Naive thymus-derived CD8-positive, alpha-beta T cell (primary cell): ENCODE measurements around the gene CDC42EP5. TPM values are rescaled to one million over a fixed set of nuclear protein-coding genes. Genes with fewer than 3 reads are reported as not detected.

Experiments
- ATAC-seq, 2 donors: fragments of 150-1000 bp; cut with Tn5 transposase in 1 of 2; sonication (Bioruptor Pico), chemical (Tn5 transposase) in 1 of 2; 1 replicate in 1 of 2; 2 replicates in 1 of 2; pipeline ENCODE4 v1.10.0; 2021; ENCODE audit warnings: mild to moderate bottlenecking in 2 of 2, moderate library complexity in 2 of 2
- POLR2A ChIA-PET: fragments of 350-600 bp; sonication (Branson Sonifier 250); formaldehyde crosslinking; loops from one replicate; lab custom pipeline; 2021; ENCODE audit warnings: antibody characterized with exemption; lab: Charles Lee
- DNase-seq, 10 donors: peaks; one replicate each; pipeline versions ENCODE4 v3.0.0 to v3.0.0-alpha.2; 2020 to 2022
- H3K27ac Mint-ChIP-seq, 10 donors: one replicate each; pipeline ENCODE4 v1.8.0; 2020 to 2022; ENCODE audit warnings: mild to moderate bottlenecking in 10 of 10, mixed read lengths in 10 of 10, moderate library complexity in 4 of 10, inconsistent platforms in 1 of 10
- H3K27me3 Mint-ChIP-seq, 5 donors: one replicate each; pipeline ENCODE4 v1.8.0; 2021 to 2022; ENCODE audit warnings: mixed read lengths in 5 of 5
- H3K36me3 Mint-ChIP-seq, 3 donors: one replicate each; pipeline ENCODE4 v1.8.0; 2020 to 2022; ENCODE audit warnings: mixed read lengths in 3 of 3, mild to moderate bottlenecking in 2 of 3, inconsistent platforms in 1 of 3
- H3K4me1 Mint-ChIP-seq, 4 donors: one replicate each; pipeline ENCODE4 v1.8.0; 2021 to 2022; ENCODE audit warnings: mixed read lengths in 4 of 4
- H3K4me3 Mint-ChIP-seq, 10 donors: one replicate each; pipeline ENCODE4 v1.8.0; 2020 to 2022; ENCODE audit warnings: mild to moderate bottlenecking in 10 of 10, mixed read lengths in 10 of 10, moderate library complexity in 6 of 10, inconsistent platforms in 1 of 10
- H3K9me3 Mint-ChIP-seq, 9 donors: one replicate each; pipeline ENCODE4 v1.8.0; 2020 to 2022; ENCODE audit warnings: mixed read lengths in 9 of 9, mild to moderate bottlenecking in 3 of 9, inconsistent platforms in 1 of 9, moderate library complexity in 1 of 9
- polyA plus RNA-seq, 3 donors: library from polyadenylated mRNA; unstranded; fragments of 300-500 nt; fragmentation: Illumina TruSeq; gene quantifications; one replicate each; pipeline ENCODE4 v1.2.3, GENCODE V29; 2021
- total RNA-seq, 8 experiments: library from RNA in 2 of 8; stranded (reverse) in 2 of 8; gene quantifications; one replicate each; pipeline ENCODE4 v1.2.3 and lab custom pipeline; 2021 to 2026

Gene CDC42EP5
- total and polyA plus RNA-seq, 5 experiments from 2014 or later: not detected

DNA sequence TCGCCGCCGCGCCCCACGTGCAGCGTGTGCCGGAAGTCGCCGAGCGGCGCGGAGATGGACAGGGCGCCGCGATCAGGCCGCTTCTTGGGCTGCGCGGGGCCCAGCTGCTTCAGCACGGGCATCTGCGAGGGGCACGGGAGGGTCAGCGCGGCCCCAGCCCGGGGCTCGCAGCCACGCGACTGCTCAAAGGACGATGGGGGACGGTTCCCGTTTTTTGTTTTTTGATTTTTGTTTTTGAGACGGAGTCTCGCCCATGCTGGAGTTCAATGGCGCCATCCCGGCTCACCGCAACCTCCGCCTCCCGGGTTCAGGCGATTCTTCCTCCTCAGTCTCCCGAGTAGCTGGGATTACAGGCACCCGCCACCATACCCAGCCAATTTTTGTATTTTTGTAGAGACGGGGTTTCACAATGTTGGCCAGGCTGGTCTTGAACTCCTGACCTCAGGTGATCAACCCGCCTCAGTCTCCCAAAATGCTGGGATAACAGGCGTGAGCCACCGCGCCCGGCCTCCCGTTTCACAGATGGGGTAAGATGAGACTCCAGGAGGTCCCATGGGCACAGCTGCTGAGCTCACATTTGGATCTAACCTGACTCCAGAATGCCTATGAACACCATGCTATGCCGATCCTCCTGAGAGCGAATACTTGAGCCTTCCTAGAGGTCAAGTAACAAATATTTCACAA lies 7.5 kb downstream of the CDC42EP5 start:
- peaks cover 17 to 24% (median 21%) of the 10 kb centered on the region in 5 donors for H3K27me3 Mint-ChIP-seq
- ATAC-seq: no peak
- POLR2A ChIA-PET: interaction anchor here (1.2 to 2.3 kb wide), 2 partner anchors 10 to 17 kb away, joined by 3 to 10 read pairs; partner anchors contain the start of gene LENG8

DNA sequence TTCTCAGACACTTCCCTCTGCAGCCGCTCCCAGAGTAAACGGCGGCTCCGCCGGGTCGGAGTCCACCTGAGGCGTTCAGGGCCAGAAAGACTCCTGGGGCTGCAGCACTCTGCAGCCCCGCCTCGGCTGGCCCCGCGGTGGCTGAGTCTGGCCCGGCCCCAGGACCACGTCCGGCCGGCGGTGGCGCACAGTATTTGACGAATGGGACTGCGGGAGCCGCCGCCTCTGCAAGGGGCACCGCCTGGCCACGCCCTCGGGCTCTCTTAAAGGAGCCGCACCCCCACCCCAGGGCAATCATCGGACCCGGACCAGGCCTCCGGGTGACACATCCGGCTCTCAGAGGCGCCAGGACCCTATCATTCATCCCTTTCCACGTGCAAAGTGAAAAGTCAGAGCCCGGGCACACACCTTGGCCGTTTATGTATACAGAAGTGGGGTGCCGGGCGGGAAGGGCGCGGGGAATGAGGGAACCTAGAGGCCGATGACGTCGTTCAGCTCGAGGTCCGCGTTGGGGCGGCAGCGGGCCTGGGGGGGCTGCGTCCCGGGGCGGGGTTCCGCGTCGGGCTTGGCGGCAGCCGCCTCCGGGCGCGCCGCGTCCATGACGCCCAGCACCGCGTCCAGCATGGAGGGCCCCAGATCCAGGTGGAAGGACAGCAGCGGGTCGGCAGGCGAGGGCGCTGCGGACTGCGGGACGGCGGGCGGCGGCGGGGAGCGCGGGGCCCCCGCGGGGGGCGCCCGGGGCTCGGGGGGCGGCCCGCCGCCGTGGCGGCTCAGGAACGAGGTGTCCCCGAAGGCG lies 8.3 kb downstream of the CDC42EP5 start:
- DNase-seq (peak in 9 of 10 donors; percentile 44 to 81 (median 56)), ATAC-seq (peak; percentile 9 to 32)
- H3K4me1 Mint-ChIP-seq: peaks cover 12 to 24% (median 19%) of the 10 kb centered on the region in 4 donors
- POLR2A ChIA-PET: interaction anchor here (2.3 kb wide), 1 partner anchor 16 kb away, joined by 10 read pairs; the partner anchor contains the start of gene LENG8
- H3K27me3 Mint-ChIP-seq: peaks cover 9 to 16% (median 14%) of the 10 kb centered on the region in 5 donors
- peak overlapping the region in 8 of 10 donors; percentile 90 to 98 (median 96) for H3K27ac Mint-ChIP-seq
- H3K4me3 Mint-ChIP-seq: peak overlapping the region; percentile 85 to 97 (median 89)
- peaks cover 0 to 18% (median 0%) of the 10 kb centered on the region in 3 donors for H3K36me3 Mint-ChIP-seq
- peaks cover 0 to 6% (median 0%) of the 10 kb centered on the region in 9 donors for H3K9me3 Mint-ChIP-seq

More for the DNA sequence above, 7.5 kb downstream of the CDC42EP5 start:
- H3K36me3 Mint-ChIP-seq: peaks cover 0 to 15% (median 0%) of the 10 kb centered on the region in 3 donors
- peaks cover 0 to 6% (median 0%) of the 10 kb centered on the region in 9 donors for H3K9me3 Mint-ChIP-seq
- peak overlapping the region in 4 of 10 donors; percentile 19 to 75 (median 60) for H3K27ac Mint-ChIP-seq
- no peak for DNase-seq
- peaks cover 15 to 28% (median 22%) of the 10 kb centered on the region in 4 donors for H3K4me1 Mint-ChIP-seq
- H3K4me3 Mint-ChIP-seq: peak overlapping the region; percentile 16 to 82 (median 62)

DNA sequence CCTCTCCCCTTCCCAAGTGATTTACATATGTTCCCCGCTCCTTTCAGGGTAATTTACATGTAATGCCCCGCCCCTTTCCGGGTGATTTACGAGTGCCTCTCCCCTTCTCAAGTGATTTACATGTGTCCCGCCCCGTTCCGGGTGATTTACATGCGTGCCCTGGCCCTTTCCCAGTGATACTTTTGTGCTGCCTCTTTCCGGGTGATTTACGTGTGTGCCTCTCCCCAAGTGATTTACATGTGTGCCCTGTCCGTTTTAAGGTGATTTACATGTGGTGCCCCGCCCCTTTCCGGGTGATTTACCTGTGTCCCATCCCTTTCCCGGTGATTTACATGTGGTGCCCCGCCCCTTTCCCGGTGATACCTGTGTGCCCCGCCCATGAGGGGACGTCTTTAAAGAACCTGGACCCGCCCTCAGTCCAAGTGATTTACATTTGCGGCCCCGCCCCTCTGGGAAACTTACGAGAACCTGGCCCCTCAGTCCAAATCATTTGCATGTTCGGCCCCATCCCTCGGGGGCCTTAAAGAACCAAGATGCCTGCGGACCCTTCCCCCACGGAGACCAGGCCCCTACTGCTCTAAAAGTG lies 9.0 kb downstream of the CDC42EP5 start:
- DNase-seq: peak in 9 of 10 donors; percentile 61 to 88 (median 82)
- peak overlapping the region; percentile 90 to 98 (median 96) for H3K27ac Mint-ChIP-seq
- H3K4me3 Mint-ChIP-seq: peak overlapping the region; percentile 85 to 97 (median 89)
- H3K27me3 Mint-ChIP-seq: peaks cover 3 to 10% (median 7%) of the 10 kb centered on the region in 5 donors
- H3K9me3 Mint-ChIP-seq: peaks cover 0 to 6% (median 0%) of the 10 kb centered on the region in 9 donors
- POLR2A ChIA-PET: interaction anchor here (0.7 to 3.8 kb wide), 5 partner anchors 10 to 349 kb away, joined by 3 to 72 read pairs (median 6); partner anchors contain the start of genes LENG8, MBOAT7, PRPF31 and TFPT
- peaks cover 0 to 25% (median 0%) of the 10 kb centered on the region in 3 donors for H3K36me3 Mint-ChIP-seq
- peak; percentile 45 to 59 for ATAC-seq
- peaks cover 14 to 29% (median 24%) of the 10 kb centered on the region in 4 donors for H3K4me1 Mint-ChIP-seq

DNA sequence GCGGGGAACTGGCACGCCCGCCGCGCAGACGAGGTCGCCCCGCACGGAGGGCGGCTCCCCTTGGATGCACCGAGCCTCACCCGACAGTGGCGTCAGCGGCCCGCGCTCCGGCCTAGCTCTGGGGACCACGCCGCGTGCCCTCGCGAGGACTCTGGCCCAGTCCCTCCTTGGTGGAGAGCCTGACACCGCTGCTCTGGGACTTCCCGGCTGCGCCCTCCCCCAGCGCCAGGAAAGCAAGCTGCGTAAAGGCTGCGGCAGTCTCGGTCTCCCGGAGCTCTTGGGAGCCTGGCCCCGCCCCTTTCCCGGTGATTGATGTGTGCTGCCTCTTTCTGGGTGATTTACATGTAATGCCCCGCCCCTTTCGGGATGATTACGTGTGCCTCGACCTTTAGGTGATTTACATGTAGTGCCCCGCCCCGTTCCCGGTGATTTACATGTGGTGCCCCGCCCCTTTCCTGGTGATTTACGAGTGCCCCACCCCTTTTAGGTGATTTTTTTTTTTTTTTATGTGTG lies 9.5 kb downstream of the CDC42EP5 start, which contains the start of gene LENG9:
LENG9 (minus strand) TSS at position 248 of the 513 bp plus-strand sequence. CDS start 252 bp downstream, outside the sequence.
- Mint-ChIP-seq H3K4me3 (peak within 1 kb of the TSS; percentile 85 to 97 (median 89)), H3K9me3 (peaks cover 0 to 6% (median 0%) of the 10 kb centered on the region in 9 donors), H3K4me1 (peaks cover 19 to 35% (median 30%) of the 10 kb centered on the region in 4 donors), H3K27ac (peak within 1 kb of the TSS; percentile 90 to 98 (median 96)), H3K27me3 (peaks cover 0 to 6% (median 3%) of the 10 kb centered on the region in 5 donors), H3K36me3 (peaks cover 0 to 31% (median 5%) of the 10 kb centered on the region in 3 donors)
- ATAC-seq (peak; percentile 56 to 66), DNase-seq (peak; percentile 83 to 96 (median 89))
- POLR2A ChIA-PET: interaction anchor here (0.7 to 3.8 kb wide), 5 partner anchors 10 to 348 kb away, joined by 3 to 72 read pairs (median 6); partner anchors contain the start of genes LENG8, MBOAT7, PRPF31 and TFPT

DNA sequence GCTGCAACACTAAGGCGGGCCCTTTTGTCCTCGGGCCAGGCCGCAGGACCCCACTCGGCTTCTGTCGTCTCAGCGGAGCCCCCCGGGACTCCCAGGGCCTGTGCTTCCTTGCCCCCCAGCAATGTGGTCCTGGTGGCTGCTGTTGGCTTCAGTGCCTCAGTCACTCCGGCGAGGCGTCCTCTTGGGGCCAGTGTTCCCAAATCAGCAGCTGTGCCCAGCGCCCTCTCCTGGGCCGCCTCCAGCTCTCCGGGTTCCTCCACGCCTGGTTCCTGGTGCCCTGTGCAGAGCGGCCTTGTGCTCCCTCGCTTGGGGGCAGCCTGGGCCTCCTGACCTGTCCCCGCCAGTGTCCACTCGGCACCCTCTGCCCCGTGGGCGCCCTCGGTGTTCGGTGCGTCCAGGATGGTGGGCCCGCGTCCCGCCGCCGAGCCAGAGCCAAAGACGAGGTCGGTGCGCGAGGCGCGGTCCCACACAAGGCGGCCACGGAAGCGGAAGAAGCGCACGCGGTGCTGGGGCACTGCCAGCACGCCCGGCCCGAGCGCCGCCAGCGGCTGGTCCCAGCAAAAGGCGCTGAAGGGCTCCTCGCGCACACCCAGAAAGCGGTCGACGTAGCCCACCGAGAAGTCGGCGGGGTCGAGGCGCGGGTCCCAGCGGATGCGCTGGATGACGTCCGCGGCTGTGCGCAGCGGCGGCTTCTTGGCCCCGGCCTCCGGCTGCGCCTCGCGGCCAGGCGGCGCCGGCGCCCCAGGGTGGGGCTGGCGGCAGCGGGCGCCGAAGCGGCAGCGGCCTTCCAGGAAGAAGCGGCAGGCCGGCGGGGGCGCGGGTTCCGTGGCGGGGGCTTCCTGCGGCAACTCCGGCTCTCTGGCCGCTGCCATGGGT lies 10.2 kb downstream of the CDC42EP5 start:
- POLR2A ChIA-PET: interaction anchor here (0.8 to 3.8 kb wide), 6 partner anchors 8 to 348 kb away, joined by 3 to 72 read pairs (median 6); partner anchors contain the start of genes LENG8, PRPF31 and TFPT
- peaks cover 0 to 38% (median 8%) of the 10 kb centered on the region in 3 donors for H3K36me3 Mint-ChIP-seq
- DNase-seq: peak; percentile 49 to 81 (median 66)
- peak overlapping the region; percentile 14 to 89 (median 68) for H3K4me3 Mint-ChIP-seq
- ATAC-seq: peak; percentile 54 to 57
- peak overlapping the region in 9 of 10 donors; percentile 43 to 98 (median 90) for H3K27ac Mint-ChIP-seq
- peaks cover 0 to 6% (median 0%) of the 10 kb centered on the region in 9 donors for H3K9me3 Mint-ChIP-seq
- no peaks in the 10 kb centered on the region for H3K27me3 Mint-ChIP-seq
- H3K4me1 Mint-ChIP-seq: peaks cover 25 to 42% (median 35%) of the 10 kb centered on the region in 4 donors

DNA sequence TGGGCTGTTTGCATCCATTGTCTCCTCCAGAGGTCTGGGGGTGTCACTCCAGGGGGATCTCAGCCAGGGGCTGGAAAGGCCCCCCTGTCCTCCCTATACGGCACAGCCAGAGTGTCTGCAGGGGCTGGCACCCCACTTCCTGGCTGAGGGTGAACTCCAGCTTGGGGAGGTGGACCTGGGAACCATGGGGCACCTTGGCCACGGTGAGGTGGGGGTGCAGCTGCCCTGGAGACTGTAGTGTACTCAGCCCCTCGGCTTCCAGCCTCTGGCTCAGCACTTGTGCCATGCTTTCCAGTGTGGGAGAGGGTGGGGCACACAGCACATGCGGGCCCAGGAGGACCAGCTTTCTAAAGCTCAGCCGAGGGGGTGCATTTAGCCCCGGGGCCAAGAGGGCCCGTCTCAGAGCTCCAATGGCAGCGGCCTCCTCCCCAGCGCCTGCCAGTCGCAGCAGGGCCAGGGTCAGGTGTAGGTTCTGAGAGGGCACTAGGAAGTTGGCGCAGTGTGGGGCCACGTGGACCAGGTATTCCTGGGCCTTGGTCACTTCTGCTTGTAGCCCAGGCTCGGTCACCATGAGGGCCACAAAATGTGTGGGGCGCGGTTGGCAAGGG lies 10.9 kb downstream of the CDC42EP5 start:
- POLR2A ChIA-PET: interaction anchor here (1.0 to 3.8 kb wide), 3 partner anchors 8 to 13 kb away, joined by 3 to 72 read pairs (median 5); partner anchors contain the start of gene LENG8
- DNase-seq: no peak
- Mint-ChIP-seq H3K27me3 (no peaks in the 10 kb centered on the region), H3K27ac (peak overlapping the region in 9 of 10 donors; percentile 32 to 88 (median 72)), H3K4me3 (peak overlapping the region; percentile 4 to 87 (median 37)), H3K4me1 (peaks cover 25 to 42% (median 35%) of the 10 kb centered on the region in 4 donors), H3K36me3 (peaks cover 0 to 45% (median 8%) of the 10 kb centered on the region in 3 donors), H3K9me3 (peaks cover 0 to 6% (median 0%) of the 10 kb centered on the region in 9 donors)
- ATAC-seq: no peak

DNA sequence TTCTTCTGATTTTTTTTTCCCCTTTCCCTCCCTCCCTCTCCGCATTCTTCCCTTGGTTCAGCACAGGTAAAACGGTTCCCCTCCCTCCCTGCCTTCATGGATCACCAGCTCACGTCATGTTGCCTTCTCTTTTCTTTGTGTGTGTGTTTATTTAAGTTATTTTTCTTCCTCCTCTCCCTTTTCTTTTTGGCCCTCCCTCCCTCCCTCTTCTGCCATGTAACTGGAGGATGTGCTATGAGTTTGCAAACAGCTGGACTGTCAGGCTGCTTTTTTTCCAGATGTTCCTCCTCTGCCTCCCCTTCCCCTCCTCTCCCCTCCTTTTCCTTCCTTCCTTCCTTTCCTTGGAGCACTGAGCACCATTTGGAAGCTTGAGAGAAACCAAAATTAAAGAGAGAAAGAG lies 11.5 kb downstream of the CDC42EP5 start:
- Mint-ChIP-seq H3K36me3 (peaks cover 0 to 47% (median 8%) of the 10 kb centered on the region in 3 donors), H3K4me1 (peaks cover 25 to 42% (median 35%) of the 10 kb centered on the region in 4 donors), H3K9me3 (peaks cover 0 to 6% (median 0%) of the 10 kb centered on the region in 9 donors), H3K27ac (peak overlapping the region in 9 of 10 donors; percentile 20 to 88 (median 72)), H3K4me3 (peak overlapping the region; percentile 12 to 87 (median 36)), H3K27me3 (no peaks in the 10 kb centered on the region)
- DNase-seq (no peak), ATAC-seq (no peak)
- POLR2A ChIA-PET: interaction anchor here (1.3 to 3.8 kb wide), 2 partner anchors 8 to 12 kb away, joined by 5 to 72 read pairs; partner anchors contain the start of gene LENG8

DNA sequence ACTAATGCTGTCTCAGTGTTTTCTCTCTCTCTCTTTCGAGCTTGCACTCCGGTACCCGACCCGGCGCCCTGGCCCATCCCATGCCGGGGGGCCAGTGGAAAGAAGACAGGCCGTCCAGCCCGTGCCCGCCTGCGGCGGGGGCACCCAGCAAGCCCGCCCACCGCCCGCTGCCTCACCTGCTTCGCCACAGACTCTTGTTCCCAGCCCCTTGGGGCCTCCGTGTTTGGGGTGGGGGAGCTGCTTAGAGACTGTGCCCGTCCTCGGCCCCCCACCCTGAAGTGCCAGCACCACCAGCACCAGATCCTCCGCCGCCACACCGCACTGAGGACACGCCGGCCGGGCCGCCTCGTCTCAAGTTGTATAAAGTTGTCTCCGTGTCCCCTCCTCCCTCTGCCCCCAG lies 11.9 kb downstream of the CDC42EP5 start:
- DNase-seq: no peak
- peaks cover 0 to 6% (median 0%) of the 10 kb centered on the region in 9 donors for H3K9me3 Mint-ChIP-seq
- H3K4me3 Mint-ChIP-seq: peak overlapping the region in 6 of 10 donors; percentile 15 to 72 (median 39)
- ATAC-seq: no peak
- H3K27me3 Mint-ChIP-seq: no peaks in the 10 kb centered on the region
- H3K4me1 Mint-ChIP-seq: peaks cover 25 to 42% (median 35%) of the 10 kb centered on the region in 4 donors
- H3K36me3 Mint-ChIP-seq: peaks cover 0 to 51% (median 8%) of the 10 kb centered on the region in 3 donors
- POLR2A ChIA-PET: interaction anchor here (0.7 to 3.8 kb wide), 3 partner anchors 8 to 364 kb away, joined by 3 to 72 read pairs (median 5); partner anchors contain the start of gene LENG8
- H3K27ac Mint-ChIP-seq: peak overlapping the region in 6 of 10 donors; percentile 20 to 78 (median 42)

DNA sequence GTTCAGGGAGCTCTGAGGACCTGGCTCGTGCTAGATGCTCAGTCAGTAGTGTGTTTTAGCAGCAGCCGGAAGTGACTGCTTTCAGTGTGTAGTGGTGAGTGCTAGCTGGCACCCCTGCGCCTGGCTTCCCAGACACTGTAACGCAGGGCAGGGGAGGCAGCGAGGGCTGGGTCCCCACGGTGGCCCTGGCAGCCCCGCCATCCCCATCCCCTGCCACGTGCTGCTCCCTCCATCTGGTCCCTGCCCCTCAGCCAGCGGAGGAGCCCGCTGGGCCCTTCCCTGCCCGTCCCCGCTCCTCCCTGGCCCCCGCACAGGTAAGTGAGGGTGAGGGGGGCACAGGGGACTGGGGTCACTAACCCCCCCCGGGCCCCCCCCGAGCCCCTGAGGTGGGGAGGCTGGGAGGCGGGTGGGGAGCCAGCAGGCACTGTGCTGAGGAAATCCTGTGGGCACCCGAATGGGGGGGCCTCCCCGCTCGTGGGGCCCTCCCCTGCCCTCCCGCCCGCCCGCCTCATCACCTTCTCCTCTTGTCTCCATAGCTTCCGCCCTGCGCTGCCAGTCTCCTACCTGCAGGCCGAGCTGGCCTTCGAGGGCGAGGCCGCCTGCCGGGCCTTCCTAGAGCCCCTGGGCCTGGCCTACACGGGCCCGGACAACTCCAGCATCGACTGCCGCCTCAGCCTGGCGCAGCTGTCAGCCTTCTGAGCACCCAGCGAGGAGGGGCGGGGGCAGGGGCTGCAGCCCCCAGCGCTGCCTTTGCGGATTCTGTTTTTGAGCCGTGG lies 12.7 kb downstream of the CDC42EP5 start:
- DNase-seq: no peak
- Mint-ChIP-seq H3K9me3 (peaks cover 0 to 6% (median 0%) of the 10 kb centered on the region in 9 donors), H3K4me3 (peak overlapping the region in 4 of 10 donors; percentile 4 to 50 (median 34)), H3K27me3 (no peaks in the 10 kb centered on the region), H3K27ac (peak overlapping the region in 3 of 10 donors; percentile 52 to 86 (median 73)), H3K4me1 (peaks cover 25 to 42% (median 35%) of the 10 kb centered on the region in 4 donors), H3K36me3 (peaks cover 0 to 57% (median 8%) of the 10 kb centered on the region in 3 donors)
- POLR2A ChIA-PET: interaction anchor here (0.7 to 3.8 kb wide), 4 partner anchors 11 to 363 kb away, joined by 3 to 72 read pairs (median 11); partner anchors contain the start of gene LENG8
- ATAC-seq: no peak
